MCF 10A (cell line): ENCODE data around the gene UBAC1. TPM values are rescaled to one million over a fixed set of nuclear protein-coding genes. Genes with fewer than 3 reads are reported as not detected.

ENCODE experiments used
- BruUV-seq: library from RNA; stranded (reverse); fragments of 400-500 nt; replicated peaks from 2 replicates; lab custom pipeline; 2021; lab: Mats Ljungman, UMichigan
- CTCF ChIA-PET: fragments of 300-600 bp; sonication (Branson Sonifier 250); formaldehyde crosslinking; extraction: SDS; loops from one replicate; lab custom pipeline; 2021; ENCODE audit warnings: antibody characterized with exemption, inconsistent platforms; lab: Yijun Ruan, JAX
- POLR2A ChIA-PET: fragments of 300-600, 350-650 bp; sonication (Branson Sonifier 250); formaldehyde crosslinking; extraction: SDS; loops from one replicate; lab custom pipeline; 2020; ENCODE audit warnings: antibody characterized with exemption, inconsistent platforms; lab: Yijun Ruan, JAX
- DNase-seq: peaks from one replicate; pipeline ENCODE4 v3.0.0-alpha.2; 2018; ENCODE audit not compliant: unreplicated experiment
- H3K27ac Mint-ChIP-seq: one replicate; pipeline ENCODE4 v1.8.0; 2022; ENCODE audit warnings: mild to moderate bottlenecking, low read depth, mixed read lengths; ENCODE audit not compliant: unreplicated experiment
- H3K27me3 Mint-ChIP-seq: one replicate; pipeline ENCODE4 v1.8.0; 2022; ENCODE audit warnings: mixed read lengths; ENCODE audit not compliant: insufficient read depth, unreplicated experiment
- H3K36me3 Mint-ChIP-seq: one replicate; pipeline ENCODE4 v1.8.0; 2022; ENCODE audit warnings: mild to moderate bottlenecking, moderate library complexity, mixed read lengths; ENCODE audit not compliant: insufficient read depth, unreplicated experiment
- H3K4me1 Mint-ChIP-seq: one replicate; pipeline ENCODE4 v1.8.0; 2022; ENCODE audit warnings: mixed read lengths; ENCODE audit not compliant: insufficient read depth, unreplicated experiment
- H3K4me3 Mint-ChIP-seq: one replicate; pipeline ENCODE4 v1.8.0; 2022; ENCODE audit warnings: mild to moderate bottlenecking, moderate library complexity, mixed read lengths; ENCODE audit not compliant: unreplicated experiment
- H3K9me3 Mint-ChIP-seq: one replicate; pipeline ENCODE4 v1.8.0; 2022; ENCODE audit warnings: mixed read lengths; ENCODE audit not compliant: unreplicated experiment
- CTCF ChIP-seq: fragments of 200-600 bp; IDR thresholded peaks from one replicate; pipeline ENCODE4 v1.8.0; 2022; ENCODE audit warnings: antibody characterized with exemption, mild to moderate bottlenecking; ENCODE audit not compliant: unreplicated experiment
- intact Hi-C: fragments of 100-400 bp; cut with micrococcal nuclease; formaldehyde crosslinking; loops from 2 replicates; pipeline ENCODE4 v1.14.1; 2022
- total RNA-seq: library from RNA; stranded (reverse); gene quantifications from 2 replicates; pipeline ENCODE4 v1.2.3, GENCODE V29; 2022

The UBAC1 gene
- total RNA-seq, 1 experiment from 2014 or later: 34.7 TPM

- intact Hi-C loops: no loop called here
- BruUV-seq: no TSS peak
- no peak overlapping the region for H3K27ac Mint-ChIP-seq
- ChIA-PET POLR2A (interaction anchor here (1.2 kb wide), 1 partner anchor 293 kb away, joined by 3 read pairs; no protein-coding TSS in a partner anchor), CTCF (interaction anchor here (1.1 kb wide), 1 partner anchor 139 kb away, joined by 6 read pairs; no protein-coding TSS in a partner anchor)
- no peak for TF ChIP-seq CTCF
- H3K27me3 Mint-ChIP-seq: peaks cover 14% of the 10 kb centered on the region
- H3K9me3 Mint-ChIP-seq: no peaks in the 10 kb centered on the region
- no peak for DNase-seq
- H3K4me1 Mint-ChIP-seq: no peaks in the 10 kb centered on the region
- no peaks in the 10 kb centered on the region for H3K36me3 Mint-ChIP-seq
- no peak overlapping the region for H3K4me3 Mint-ChIP-seq
Measured at GRCh38 chr9:135984072-135984710, 23.0 kb upstream of the UBAC1 start.

- DNase-seq: no peak
- H3K9me3 Mint-ChIP-seq: no peaks in the 10 kb centered on the region
- no peaks in the 10 kb centered on the region for H3K36me3 Mint-ChIP-seq
- no peak for TF ChIP-seq CTCF
- intact Hi-C loops: no loop called here
- H3K27ac Mint-ChIP-seq: no peak overlapping the region
- POLR2A ChIA-PET: interaction anchor here (1.2 kb wide), 1 partner anchor 293 kb away, joined by 3 read pairs; no protein-coding TSS in a partner anchor
- H3K4me3 Mint-ChIP-seq: no peak overlapping the region
- no peaks in the 10 kb centered on the region for H3K4me1 Mint-ChIP-seq
- BruUV-seq: no TSS peak
- CTCF ChIA-PET: interaction anchor here (0.5 to 1.1 kb wide), 2 partner anchors 107 to 139 kb away, joined by 5 to 6 read pairs; no protein-coding TSS in a partner anchor
- H3K27me3 Mint-ChIP-seq: peaks cover 14% of the 10 kb centered on the region
Measured at GRCh38 chr9:135983208-135984071, 22.3 kb upstream of the UBAC1 start.

GRCh38 chr9:135982499-135983207 lies 21.5 kb upstream of the UBAC1 start:
- intact Hi-C loops: no loop called here

More at GRCh38 chr9:135982499-135983207, 21.5 kb upstream of the UBAC1 start:
- Mint-ChIP-seq H3K4me3 (no peak overlapping the region), H3K36me3 (no peaks in the 10 kb centered on the region), H3K27ac (no peak overlapping the region), H3K9me3 (no peaks in the 10 kb centered on the region), H3K27me3 (peaks cover 14% of the 10 kb centered on the region), H3K4me1 (no peaks in the 10 kb centered on the region)
- BruUV-seq: no TSS peak
- ChIA-PET CTCF (interaction anchor here (0.5 to 1.1 kb wide), 3 partner anchors 9 to 140 kb away, joined by 4 to 6 read pairs (median 5); no protein-coding TSS in a partner anchor), POLR2A (no interaction called here)
- no peak for TF ChIP-seq CTCF
- DNase-seq: no peak
